ENCODE data around the gene VPS13D. TPM values are rescaled to one million over a fixed set of nuclear protein-coding genes. Genes with fewer than 3 reads are reported as not detected.

The VPS13D gene
- total and polyA plus RNA-seq, 2 experiments from 2014 or later, result 10.7 to 34.9 TPM

DNA sequence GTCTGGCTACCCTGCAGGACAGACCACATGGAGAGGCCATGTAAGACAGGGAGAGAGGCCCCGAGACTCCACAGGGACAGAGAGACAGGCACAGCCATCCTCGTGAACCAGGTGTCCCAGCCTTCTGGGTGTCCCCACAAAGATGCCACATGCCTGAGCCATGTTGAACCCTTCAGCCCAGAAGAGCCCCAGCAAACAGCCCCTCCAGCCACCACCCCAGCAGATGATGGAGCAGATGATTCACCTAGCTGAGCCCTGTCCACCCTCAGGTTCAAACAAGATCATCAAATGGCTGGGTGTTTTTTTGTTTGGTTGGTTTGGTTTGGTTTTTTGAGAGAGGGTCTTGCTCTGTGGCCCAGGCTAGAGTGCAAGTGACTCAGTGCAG lies 309.5 kb downstream of the VPS13D start:
- Mint-ChIP-seq H3K27ac (no peak overlapping the region), H3K27me3 (ENCODE audit: insufficient read depth, low read depth, poor library complexity) (no peaks in the 10 kb centered on the region), H3K9me3 (no peaks in the 10 kb centered on the region; the same call in 2 of the 3 replicates), H3K4me3 (no peak overlapping the region), H3K4me1 (peaks cover 15% of the 10 kb centered on the region), H3K36me3 (ENCODE audit: low read depth) (no peaks in the 10 kb centered on the region)
- Histone ChIP-seq H3K4me3 (no peak overlapping the region), H3F3A (replicated peaks; ENCODE audit: low read depth) (no peaks in the 10 kb centered on the region), H3K9me2 (ENCODE audit: insufficient read depth) (no peaks in the 10 kb centered on the region), H3K4me1 (ENCODE audit: insufficient read depth) (no peaks in the 10 kb centered on the region; the same call in 1 of the 2 replicates), H3K79me2 (replicated peaks; ENCODE audit: insufficient read depth) (no peaks in the 10 kb centered on the region), H3K4me2 (no peak overlapping the region), H3K27me3 (ENCODE audit: insufficient read depth) (no peaks in the 10 kb centered on the region), H3K27ac (ENCODE audit: low read depth) (no peak overlapping the region), H4K20me1 (replicated peaks; ENCODE audit: insufficient read depth) (no peaks in the 10 kb centered on the region), H2AFZ (no peak overlapping the region), H3K36me3 (ENCODE audit: insufficient read depth) (no peaks in the 10 kb centered on the region)
- ATAC-seq (no peak), DNase-seq (ENCODE audit: low spot score) (no peak)
- TF ChIP-seq ZNF114 (CRISPR knock-in tag; IDR thresholded peaks at IDR 0.05), result no peak
- no peak for TF ChIP-seq NANOG (IDR thresholded peaks at IDR 0.05; ENCODE audit: borderline replicate concordance)
- TF ChIP-seq JUNB (IDR thresholded peaks at IDR 0.05; ENCODE audit: unreplicated experiment), result no peak
- TF ChIP-seq STAT1 (IDR thresholded peaks at IDR 0.05; ENCODE audit: unreplicated experiment), result no peak
- no peak for TF ChIP-seq EZH2phosphoT487 (IDR thresholded peaks at IDR 0.05; ENCODE audit: unreplicated experiment)
- peak; percentile 54 for TF ChIP-seq ZNF331 (CRISPR knock-in tag; IDR thresholded peaks at IDR 0.05; ENCODE audit: low read depth)
- no peak for TF ChIP-seq CTCF (conservative IDR thresholded peaks at IDR 0.05; ENCODE audit: low read depth in 2 of 2)
- no peak for TF ChIP-seq ZNF462 (CRISPR knock-in tag; IDR thresholded peaks at IDR 0.05)
- TF ChIP-seq EZH2 (IDR thresholded peaks at IDR 0.05; ENCODE audit: low read depth, unreplicated experiment), result no peak

All from GM23338 (cell line).